ENCODE measurements around the gene SLC30A9.

SLC30A9 gene

DNA sequence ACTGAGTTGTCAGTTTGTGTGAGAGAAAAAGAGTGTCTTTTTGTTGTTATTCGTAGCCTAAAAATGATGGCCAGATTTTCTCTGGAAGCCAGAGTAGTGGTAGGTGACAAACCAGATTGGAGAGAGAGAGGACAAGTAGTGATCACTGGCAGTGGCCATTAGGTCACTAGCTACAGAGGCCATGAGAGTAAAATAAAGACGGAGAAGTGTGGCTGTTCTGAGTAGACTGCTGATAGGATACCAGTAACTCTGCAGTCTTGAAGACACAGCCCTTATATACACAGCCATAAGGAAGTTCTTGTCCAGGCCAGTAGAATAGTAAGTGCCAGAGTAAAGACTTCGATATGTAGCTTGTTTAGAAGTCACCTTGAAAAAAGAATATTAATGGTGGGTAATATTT lies 7.7 kb downstream of the SLC30A9 start:
- in situ Hi-C loops (cut with HindIII; ENCODE audit: low sequenced_read_pairs), result no loop called here

DNA sequence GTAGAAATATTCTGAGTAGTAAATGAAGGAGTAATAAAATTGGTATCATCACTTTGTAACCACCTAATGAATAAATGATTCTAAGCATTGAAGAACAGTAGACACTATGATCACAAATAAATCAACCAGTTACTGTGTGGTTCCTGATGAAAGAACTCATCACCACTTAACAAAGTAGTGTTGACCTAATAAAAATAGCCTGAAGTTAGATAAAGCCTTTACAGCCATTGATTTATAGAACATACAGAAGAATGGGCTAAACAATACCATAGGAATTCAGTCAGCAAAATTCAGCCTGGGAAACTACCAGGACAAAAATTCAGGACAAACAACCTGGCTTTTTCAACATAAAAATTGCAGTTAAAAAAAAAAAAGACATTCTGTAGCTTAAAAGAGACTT lies 9.0 kb downstream of the SLC30A9 start:
- in situ Hi-C loops (cut with HindIII; ENCODE audit: low sequenced_read_pairs), result no loop called here

- in situ Hi-C loops (cut with HindIII; ENCODE audit: low sequenced_read_pairs), result no loop called here
Measured at GRCh38 chr4:42008011-42008786, 17.9 kb downstream of the SLC30A9 start.

DNA sequence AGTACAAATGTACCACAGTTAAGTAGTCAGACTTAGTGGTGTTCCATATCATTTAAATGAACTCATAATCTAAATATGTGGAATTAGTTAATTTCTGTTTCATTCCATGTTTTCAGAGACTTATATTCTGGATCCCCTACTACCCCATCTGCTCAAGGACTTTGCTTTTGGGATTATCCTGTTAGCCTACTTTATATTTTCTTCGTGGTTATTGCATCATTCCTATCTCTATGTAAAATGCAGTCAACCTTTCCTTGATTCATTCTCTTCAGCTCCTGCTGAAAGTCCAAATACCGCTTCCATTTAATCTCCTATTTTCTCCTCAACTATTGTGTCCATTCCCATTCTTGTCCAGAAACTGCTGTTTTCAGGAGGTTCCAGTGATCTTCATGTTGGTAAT lies 25.1 kb downstream of the SLC30A9 start:
- in situ Hi-C loops (cut with HindIII; ENCODE audit: low sequenced_read_pairs), result no loop called here

DNA sequence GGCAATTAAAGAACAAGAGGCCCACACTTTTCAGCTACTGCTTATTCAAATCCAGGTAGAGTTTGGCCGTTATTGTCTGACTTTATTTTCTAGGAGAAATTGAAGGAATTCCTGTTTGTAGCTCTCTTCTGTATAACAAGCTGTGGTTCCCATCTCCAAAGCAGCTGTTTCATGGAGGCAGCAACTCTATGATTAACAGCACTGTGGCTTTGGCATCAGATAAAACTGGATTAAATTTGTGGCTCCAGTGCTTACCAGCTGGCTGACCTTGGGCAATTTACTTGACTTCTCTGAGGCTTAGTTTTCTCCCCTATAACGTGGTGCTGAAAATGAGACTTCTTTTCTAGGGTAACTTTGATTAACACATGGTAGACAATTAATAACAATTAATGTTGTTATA lies 28.1 kb downstream of the SLC30A9 start:
- in situ Hi-C loops (cut with HindIII; ENCODE audit: low sequenced_read_pairs), result no loop called here

GRCh38 chr4:42048394-42048793 lies 58.1 kb downstream of the SLC30A9 start:
- in situ Hi-C loops (cut with HindIII; ENCODE audit: low sequenced_read_pairs), result no loop called here

DNA sequence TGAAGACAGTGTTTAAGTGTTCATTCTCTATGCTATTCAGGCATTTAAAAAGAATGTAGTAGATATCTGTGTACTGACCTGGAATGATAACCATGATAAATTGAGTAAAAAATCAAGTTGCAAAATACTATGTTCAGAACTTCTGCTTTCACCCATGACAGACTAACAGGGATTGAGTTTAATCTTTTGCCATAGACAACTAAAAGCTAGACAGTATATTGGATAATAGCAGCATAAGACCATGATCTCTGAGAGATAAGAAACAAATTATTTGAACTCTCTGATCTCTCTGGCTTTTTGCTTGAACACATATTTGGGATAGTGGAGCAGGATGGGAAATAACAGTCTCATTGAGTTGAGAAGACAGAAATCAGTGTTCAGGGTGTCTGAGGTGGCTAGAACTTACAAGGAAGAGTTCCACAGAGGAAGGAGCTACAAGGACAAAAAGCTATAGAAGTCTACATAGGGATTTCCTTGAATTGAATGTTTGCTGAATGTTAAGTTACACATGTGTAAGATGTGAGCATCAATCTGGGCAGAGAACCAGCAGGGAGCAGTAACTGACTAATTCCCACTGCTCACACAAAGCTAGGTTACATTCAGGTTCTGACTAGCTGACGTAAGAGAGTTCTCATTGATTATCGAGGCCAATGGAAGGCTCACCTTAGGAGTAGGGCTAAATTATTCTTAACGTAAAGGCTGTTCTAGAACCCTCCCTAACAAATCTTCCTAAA lies 60.4 kb downstream of the SLC30A9 start:
- in situ Hi-C loops (cut with HindIII; ENCODE audit: low sequenced_read_pairs), result no loop called here

DNA sequence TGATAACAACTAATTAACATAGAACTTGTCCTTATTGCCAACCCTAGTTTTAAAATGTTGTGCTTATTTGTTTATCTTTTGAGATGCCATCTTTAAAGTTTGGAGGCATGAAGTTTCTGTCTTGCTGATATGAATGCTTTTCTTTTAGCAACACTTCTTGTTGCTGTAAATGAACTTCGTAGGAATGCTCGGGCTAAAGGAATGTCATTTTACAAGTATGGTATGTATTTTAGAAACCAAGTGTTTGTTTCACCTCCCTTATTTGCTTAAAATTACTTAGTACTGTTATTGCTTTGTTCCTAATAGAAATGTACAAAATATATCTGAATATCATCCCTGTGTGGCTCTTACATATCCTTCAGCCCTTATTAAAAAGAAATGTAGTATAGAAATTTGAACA lies 76.1 kb downstream of the SLC30A9 start:
- in situ Hi-C loops (cut with HindIII; ENCODE audit: low sequenced_read_pairs), result no loop called here

DNA sequence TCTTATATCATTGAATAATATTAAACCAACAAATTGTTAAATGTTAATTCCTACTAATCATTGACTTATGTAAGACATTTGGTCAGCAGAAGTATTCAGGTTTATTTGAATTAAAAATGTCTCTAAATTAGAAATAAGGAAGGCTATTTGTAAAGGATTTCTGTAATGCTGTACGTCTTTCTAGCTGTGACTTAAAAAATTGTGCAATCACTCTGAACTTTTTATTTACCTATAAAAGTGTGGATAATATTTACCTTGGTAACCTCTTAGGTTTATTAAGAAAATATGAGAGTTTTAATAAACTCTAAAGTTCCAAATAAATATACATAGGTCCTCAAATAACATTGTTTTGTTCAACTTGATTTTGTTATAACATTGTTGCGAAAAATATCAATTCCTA lies 76.9 kb downstream of the SLC30A9 start:
- in situ Hi-C loops (cut with HindIII; ENCODE audit: low sequenced_read_pairs), result no loop called here

GRCh38 chr4:42070463-42070862 lies 80.1 kb downstream of the SLC30A9 start:
- in situ Hi-C loops (cut with HindIII; ENCODE audit: low sequenced_read_pairs), result no loop called here

GRCh38 chr4:42074294-42074693 lies 84.0 kb downstream of the SLC30A9 start:
- in situ Hi-C loops (cut with HindIII; ENCODE audit: low sequenced_read_pairs), result no loop called here

- in situ Hi-C loops (cut with HindIII; ENCODE audit: low sequenced_read_pairs), result no loop called here
Measured at GRCh38 chr4:42078184-42078801, 88.0 kb downstream of the SLC30A9 start.

GRCh38 chr4:42080306-42080705 lies 90.0 kb downstream of the SLC30A9 start:
- in situ Hi-C loops (cut with HindIII; ENCODE audit: low sequenced_read_pairs), result no loop called here

GRCh38 chr4:42083816-42084215 lies 93.5 kb downstream of the SLC30A9 start:
- in situ Hi-C loops (cut with HindIII; ENCODE audit: low sequenced_read_pairs), result no loop called here

- in situ Hi-C loops (cut with HindIII; ENCODE audit: low sequenced_read_pairs), result no loop called here
Measured at GRCh38 chr4:42088386-42088785, 98.1 kb downstream of the SLC30A9 start.

DNA sequence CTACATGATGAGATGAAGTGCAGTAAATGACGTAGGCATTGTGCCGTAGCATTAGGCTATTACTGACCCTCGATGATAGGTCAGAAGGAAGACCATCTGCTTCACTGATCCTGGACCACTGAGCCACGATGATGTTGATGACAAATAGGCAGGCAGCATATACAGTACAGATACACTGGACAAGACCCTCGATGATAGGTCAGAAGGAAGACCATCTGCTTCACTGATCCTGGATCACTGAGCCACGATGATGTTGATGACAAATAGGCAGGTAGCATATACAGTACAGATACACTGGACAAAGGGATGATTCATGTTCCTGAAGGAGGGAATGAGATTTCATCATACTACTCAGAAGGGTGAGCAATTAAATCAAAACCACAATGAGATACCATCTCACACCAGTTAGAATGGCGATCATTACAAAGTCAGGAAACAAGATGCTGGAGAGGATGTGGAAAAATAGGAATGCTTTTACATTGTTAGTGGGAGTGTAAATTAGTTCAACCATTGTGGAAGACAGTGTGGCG lies 111.2 kb downstream of the SLC30A9 start:
- in situ Hi-C loops (cut with HindIII; ENCODE audit: low sequenced_read_pairs), result no loop called here

- in situ Hi-C loops (cut with HindIII; ENCODE audit: low sequenced_read_pairs), result no loop called here
Measured at GRCh38 chr4:42104521-42104920, 114.2 kb downstream of the SLC30A9 start.

DNA sequence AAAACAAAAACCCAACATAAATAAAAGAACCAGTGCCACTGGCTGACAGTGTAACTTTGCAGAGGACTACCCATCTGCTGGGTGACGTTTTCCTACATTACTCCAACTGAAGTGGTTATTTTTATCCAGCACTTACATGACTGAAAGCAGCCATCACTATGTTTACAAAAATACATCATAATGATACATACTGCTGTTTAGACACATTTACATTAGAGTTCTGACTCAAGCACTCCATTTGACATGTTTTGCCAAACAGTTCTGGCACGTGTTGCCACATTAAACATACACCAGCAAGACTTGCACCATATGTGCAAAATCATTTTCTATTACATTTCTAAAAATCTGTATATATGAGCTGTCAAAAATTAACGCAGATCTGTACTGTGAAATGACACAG lies 122.5 kb downstream of the SLC30A9 start:
- in situ Hi-C loops (cut with HindIII; ENCODE audit: low sequenced_read_pairs), result no loop called here

GRCh38 chr4:42119886-42120285 lies 129.6 kb downstream of the SLC30A9 start:
- in situ Hi-C loops (cut with HindIII; ENCODE audit: low sequenced_read_pairs), result no loop called here

GRCh38 chr4:42122237-42122636 lies 131.9 kb downstream of the SLC30A9 start:
- in situ Hi-C loops (cut with HindIII; ENCODE audit: low sequenced_read_pairs), result no loop called here

DNA sequence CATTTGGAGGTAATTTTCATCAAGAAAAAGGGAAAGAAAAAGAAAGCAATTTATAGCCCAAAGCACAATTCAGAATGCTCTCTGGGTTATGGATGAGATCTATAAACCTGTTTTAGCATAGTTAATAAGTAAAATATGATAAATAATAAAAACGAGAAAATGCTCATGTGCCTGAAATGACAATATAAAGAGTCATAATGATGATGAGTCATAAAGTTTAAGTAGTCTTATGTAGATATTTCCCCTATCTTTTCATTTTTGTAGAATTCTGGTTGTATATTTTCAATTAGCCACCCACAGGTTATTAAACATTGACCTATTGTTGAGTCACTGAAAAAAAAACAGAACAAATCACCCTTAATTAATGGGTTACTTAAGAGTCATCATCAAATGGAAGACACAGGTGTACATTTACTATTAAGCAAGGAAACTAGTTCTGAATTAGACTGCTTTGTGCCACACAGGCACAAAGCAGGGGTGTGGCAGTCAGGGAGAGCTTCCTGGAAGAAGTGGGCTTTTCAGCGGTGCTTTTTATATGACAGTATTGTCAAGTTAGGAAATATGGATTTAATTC lies 132.8 kb downstream of the SLC30A9 start:
- in situ Hi-C loops (cut with HindIII; ENCODE audit: low sequenced_read_pairs), result no loop called here
